Measurements from ENCODE around the gene COL9A1. TPM values are rescaled to one million over a fixed set of nuclear protein-coding genes. Genes with fewer than 3 reads are reported as not detected.

COL9A1 gene
- total RNA-seq, 3 donors from 2014 or later (not counting 1 experiment from before 2014, with no cell fraction given) = not detected

DNA sequence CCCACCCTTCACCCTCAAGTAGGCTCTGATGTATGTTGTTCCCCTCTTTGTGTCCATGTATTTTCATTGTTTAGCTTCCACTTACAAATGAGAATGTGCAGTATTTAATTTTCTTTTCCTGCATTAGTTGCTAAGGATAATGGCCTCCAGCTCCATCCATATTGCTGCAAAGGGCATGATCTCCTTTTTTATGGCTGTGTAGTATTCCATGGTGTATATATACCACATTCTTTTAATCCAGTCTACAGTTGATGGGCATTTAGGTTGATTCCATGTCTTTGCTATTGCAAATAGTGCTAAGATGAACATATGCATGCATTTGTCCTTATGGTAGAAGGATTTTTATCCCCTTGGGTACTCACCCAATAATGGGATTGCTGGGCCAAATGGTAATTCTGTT, 35.9 kb upstream of the COL9A1 start:
- Mint-ChIP-seq H3K4me3 (no peak overlapping the region), H3K27me3 (ENCODE audit: low read depth in 2 of 2) (peaks cover 5 to 8% of the 10 kb centered on the region in 2 donors), H3K36me3 (no peaks in the 10 kb centered on the region), H3K4me1 (no peaks in the 10 kb centered on the region), H3K27ac (no peak overlapping the region), H3K9me3 (peaks cover 2 to 4% of the 10 kb centered on the region in 2 donors)
- TF ChIP-seq, protein P1, sequence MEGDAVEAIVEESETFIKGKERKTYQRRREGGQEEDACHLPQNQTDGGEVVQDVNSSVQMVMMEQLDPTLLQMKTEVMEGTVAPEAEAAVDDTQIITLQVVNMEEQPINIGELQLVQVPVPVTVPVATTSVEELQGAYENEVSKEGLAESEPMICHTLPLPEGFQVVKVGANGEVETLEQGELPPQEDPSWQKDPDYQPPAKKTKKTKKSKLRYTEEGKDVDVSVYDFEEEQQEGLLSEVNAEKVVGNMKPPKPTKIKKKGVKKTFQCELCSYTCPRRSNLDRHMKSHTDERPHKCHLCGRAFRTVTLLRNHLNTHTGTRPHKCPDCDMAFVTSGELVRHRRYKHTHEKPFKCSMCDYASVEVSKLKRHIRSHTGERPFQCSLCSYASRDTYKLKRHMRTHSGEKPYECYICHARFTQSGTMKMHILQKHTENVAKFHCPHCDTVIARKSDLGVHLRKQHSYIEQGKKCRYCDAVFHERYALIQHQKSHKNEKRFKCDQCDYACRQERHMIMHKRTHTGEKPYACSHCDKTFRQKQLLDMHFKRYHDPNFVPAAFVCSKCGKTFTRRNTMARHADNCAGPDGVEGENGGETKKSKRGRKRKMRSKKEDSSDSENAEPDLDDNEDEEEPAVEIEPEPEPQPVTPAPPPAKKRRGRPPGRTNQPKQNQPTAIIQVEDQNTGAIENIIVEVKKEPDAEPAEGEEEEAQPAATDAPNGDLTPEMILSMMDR (IDR thresholded peaks at IDR 0.05) = no peak
- no peak for ATAC-seq
- H3K27ac ChIP-seq (ENCODE audit: low read length) = no peak overlapping the region
- no peaks in the 10 kb centered on the region for H3K27me3 ChIP-seq (ENCODE audit: control insufficient read depth, insufficient read depth, low read length)
- H3K4me1 ChIP-seq (ENCODE audit: control insufficient read depth, insufficient read depth, low read length) = no peaks in the 10 kb centered on the region
- no peak overlapping the region for H3K4me3 ChIP-seq (ENCODE audit: low read length)
- no peaks in the 10 kb centered on the region for H3K9me3 ChIP-seq (ENCODE audit: control insufficient read depth, insufficient read depth, low read length)
- no peak for DNase-seq
- intact Hi-C loops (cut with micrococcal nuclease) = no loop called here
- H3K36me3 ChIP-seq (ENCODE audit: control insufficient read depth, insufficient read depth, low read length) = no peaks in the 10 kb centered on the region

DNA sequence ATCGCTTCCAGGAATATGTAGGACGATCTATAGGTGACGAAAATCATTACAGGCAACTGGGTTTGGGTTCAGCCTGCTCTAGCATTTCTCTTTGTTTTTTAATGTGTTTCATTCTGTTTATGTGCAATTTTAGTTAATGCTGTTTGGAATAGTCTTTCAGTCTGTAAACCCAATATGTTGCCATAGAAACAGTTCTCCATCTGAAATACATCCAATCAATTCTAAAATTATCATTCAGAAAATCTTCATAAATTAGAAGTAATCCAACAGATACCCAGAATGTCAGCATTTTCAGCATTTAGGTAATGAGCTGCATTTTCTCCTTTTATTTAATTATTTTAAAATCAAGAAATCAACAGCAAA, 34.8 kb upstream of the COL9A1 start:
- Histone ChIP-seq H3K27me3 (ENCODE audit: control insufficient read depth, insufficient read depth, low read length) (no peaks in the 10 kb centered on the region), H3K36me3 (ENCODE audit: control insufficient read depth, insufficient read depth, low read length) (no peaks in the 10 kb centered on the region), H3K4me1 (ENCODE audit: control insufficient read depth, insufficient read depth, low read length) (no peaks in the 10 kb centered on the region), H3K9me3 (ENCODE audit: control insufficient read depth, insufficient read depth, low read length) (no peaks in the 10 kb centered on the region), H3K4me3 (ENCODE audit: low read length) (no peak overlapping the region), H3K27ac (ENCODE audit: low read length) (no peak overlapping the region)
- ATAC-seq = no peak
- H3K9me3 Mint-ChIP-seq = peaks cover 4 to 6% of the 10 kb centered on the region in 2 donors
- intact Hi-C loops (cut with micrococcal nuclease) = no loop called here
- no peak for DNase-seq
- no peaks in the 10 kb centered on the region for H3K36me3 Mint-ChIP-seq
- WGBS (ENCODE audit: insufficient coverage) = 93% methylated on average over 3 of the region's 3 CpGs
- no peaks in the 10 kb centered on the region for H3K4me1 Mint-ChIP-seq
- H3K27me3 Mint-ChIP-seq (ENCODE audit: low read depth in 2 of 2) = peaks cover 5 to 8% of the 10 kb centered on the region in 2 donors
- no peak overlapping the region for H3K4me3 Mint-ChIP-seq
- H3K27ac Mint-ChIP-seq = no peak overlapping the region
- TF ChIP-seq, protein P1 (IDR thresholded peaks at IDR 0.05) = no peak

DNA sequence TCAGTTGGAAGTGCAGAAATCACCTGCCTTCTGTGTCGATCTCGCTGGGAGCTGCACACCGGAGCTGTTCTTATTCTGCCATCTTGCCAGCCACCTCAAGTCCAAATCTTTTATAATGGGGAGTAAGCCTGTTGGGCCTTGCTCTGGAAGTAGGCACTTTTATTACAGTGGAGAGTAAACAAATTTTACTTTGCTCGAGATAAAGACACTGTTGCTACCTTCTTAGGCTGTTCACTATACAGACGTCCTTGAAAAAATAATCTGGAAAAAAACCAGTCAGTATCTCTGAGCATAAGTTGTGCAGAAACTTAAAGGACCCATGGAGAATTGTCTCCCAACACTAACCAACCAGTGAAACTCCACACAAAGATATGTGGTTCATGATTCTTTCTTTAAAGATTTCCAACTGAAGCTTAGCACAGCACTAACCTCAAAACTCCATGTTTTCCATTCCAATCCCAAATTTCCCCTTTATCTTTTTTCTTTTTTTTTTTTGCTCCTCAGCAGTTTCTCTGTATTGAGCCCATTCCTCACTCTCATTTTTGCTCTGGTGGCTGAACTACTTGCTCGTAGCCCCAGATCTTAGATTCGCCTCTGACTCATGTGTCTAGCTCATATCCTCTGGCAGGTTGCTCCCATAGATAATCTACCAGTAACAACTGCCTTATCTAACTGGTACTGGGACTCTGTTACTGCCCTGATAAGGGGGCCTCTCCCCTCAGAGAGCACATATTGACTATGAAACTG, 34.3 kb upstream of the COL9A1 start:
- Histone ChIP-seq H3K36me3 (ENCODE audit: control insufficient read depth, insufficient read depth, low read length) (no peaks in the 10 kb centered on the region), H3K27ac (ENCODE audit: low read length) (no peak overlapping the region), H3K4me3 (ENCODE audit: low read length) (no peak overlapping the region), H3K4me1 (ENCODE audit: control insufficient read depth, insufficient read depth, low read length) (no peaks in the 10 kb centered on the region), H3K9me3 (ENCODE audit: control insufficient read depth, insufficient read depth, low read length) (no peaks in the 10 kb centered on the region), H3K27me3 (ENCODE audit: control insufficient read depth, insufficient read depth, low read length) (no peaks in the 10 kb centered on the region)
- H3K36me3 Mint-ChIP-seq = no peaks in the 10 kb centered on the region
- DNase-seq = no peak
- WGBS (ENCODE audit: insufficient coverage) = 76% methylated on average over 4 of the region's 7 CpGs
- intact Hi-C loops (cut with micrococcal nuclease) = no loop called here
- ATAC-seq = no peak
- peaks cover 3 to 8% of the 10 kb centered on the region in 2 donors for H3K27me3 Mint-ChIP-seq (ENCODE audit: low read depth in 2 of 2)
- H3K4me3 Mint-ChIP-seq = no peak overlapping the region
- TF ChIP-seq, protein P1 (IDR thresholded peaks at IDR 0.05) = no peak
- peaks cover 4 to 6% of the 10 kb centered on the region in 2 donors for H3K9me3 Mint-ChIP-seq
- H3K27ac Mint-ChIP-seq = no peak overlapping the region
- H3K4me1 Mint-ChIP-seq = no peaks in the 10 kb centered on the region

DNA sequence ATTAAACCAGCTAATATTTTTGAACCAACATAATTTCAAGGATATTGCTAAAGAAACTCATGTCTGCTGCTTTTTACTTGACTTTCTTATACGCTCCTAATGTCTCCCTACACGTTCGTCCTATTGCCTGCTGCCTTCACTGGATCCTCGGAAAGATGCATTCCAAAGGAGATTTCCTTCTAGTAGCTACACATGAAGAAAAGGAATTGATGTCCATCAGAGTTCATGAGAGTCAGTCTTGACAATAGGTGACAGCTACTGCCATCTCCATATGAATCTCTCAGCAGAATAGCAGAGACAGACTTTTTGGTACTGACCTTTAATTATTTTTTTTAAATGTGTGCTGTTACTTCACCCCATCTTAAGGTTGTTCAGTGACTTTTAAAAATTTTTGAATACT, 24.2 kb upstream of the COL9A1 start:
- 88% methylated on average over 4 of the region's 4 CpGs for WGBS (ENCODE audit: insufficient coverage)
- no peak for DNase-seq
- Histone ChIP-seq H3K27ac (ENCODE audit: low read length) (no peak overlapping the region), H3K27me3 (ENCODE audit: control insufficient read depth, insufficient read depth, low read length) (no peaks in the 10 kb centered on the region), H3K36me3 (ENCODE audit: control insufficient read depth, insufficient read depth, low read length) (no peaks in the 10 kb centered on the region), H3K9me3 (ENCODE audit: control insufficient read depth, insufficient read depth, low read length) (no peaks in the 10 kb centered on the region), H3K4me1 (ENCODE audit: control insufficient read depth, insufficient read depth, low read length) (no peaks in the 10 kb centered on the region), H3K4me3 (ENCODE audit: low read length) (no peak overlapping the region)
- Mint-ChIP-seq H3K4me3 (no peak overlapping the region), H3K36me3 (no peaks in the 10 kb centered on the region), H3K27me3 (ENCODE audit: low read depth in 2 of 2) (no peaks in the 10 kb centered on the region), H3K9me3 (no peaks in the 10 kb centered on the region), H3K27ac (no peak overlapping the region), H3K4me1 (no peaks in the 10 kb centered on the region)
- intact Hi-C loops (cut with micrococcal nuclease) = no loop called here
- no peak for ATAC-seq
- TF ChIP-seq, protein P1 (IDR thresholded peaks at IDR 0.05) = no peak
